ENCODE results near the gene SETD3.

SETD3 gene

GRCh38 chr14:99465288-99465687 is 15.4 kb downstream of the SETD3 start:
- TF ChIP-seq REST (IDR thresholded peaks at IDR 0.05; ENCODE audit: insufficient read depth in 1 of 2, low read depth in 2 of 2, low read length in 2 of 2) (no peak), FOXP2 (optimal IDR thresholded peaks at IDR 0.05; ENCODE audit: borderline replicate concordance, extremely low read depth, extremely low read length, insufficient read depth) (no peak), POLR2AphosphoS5 (IDR thresholded peaks at IDR 0.05; ENCODE audit: low read depth, low read length) (no peak), TAF1 (IDR thresholded peaks at IDR 0.05; ENCODE audit: borderline replicate concordance, insufficient read depth, low read length) (no peak), SIN3A (IDR thresholded peaks at IDR 0.05; ENCODE audit: borderline replicate concordance, insufficient read depth, low read length) (no peak)

DNA sequence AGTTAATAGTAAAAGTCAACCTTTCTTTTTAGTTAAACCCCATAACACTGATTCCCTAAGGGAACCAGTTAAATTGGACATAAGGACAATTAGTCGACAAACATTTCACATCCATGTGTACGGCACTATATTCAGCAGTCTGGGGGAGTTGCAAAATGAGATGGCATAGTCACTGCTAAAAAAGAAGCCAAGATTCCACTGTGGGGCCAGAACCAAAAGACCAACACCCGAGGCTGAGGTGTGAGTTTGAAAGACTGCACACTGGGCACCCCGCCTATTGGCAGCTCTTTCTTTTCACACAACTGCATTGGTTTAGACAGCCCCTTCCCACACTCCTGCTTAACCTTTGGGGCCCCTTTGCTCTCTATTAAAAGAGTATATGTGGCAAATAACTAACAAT is 16.7 kb downstream of the SETD3 start:
- no peak for TF ChIP-seq FOXP2 (optimal IDR thresholded peaks at IDR 0.05; ENCODE audit: borderline replicate concordance, extremely low read depth, extremely low read length, insufficient read depth)
- no peak for TF ChIP-seq POLR2AphosphoS5 (IDR thresholded peaks at IDR 0.05; ENCODE audit: low read depth, low read length)
- TF ChIP-seq SIN3A (IDR thresholded peaks at IDR 0.05; ENCODE audit: borderline replicate concordance, insufficient read depth, low read length), result no peak
- TF ChIP-seq TAF1 (IDR thresholded peaks at IDR 0.05; ENCODE audit: borderline replicate concordance, insufficient read depth, low read length), result no peak
- TF ChIP-seq REST (IDR thresholded peaks at IDR 0.05; ENCODE audit: insufficient read depth in 1 of 2, low read depth in 2 of 2, low read length in 2 of 2), result no peak

GRCh38 chr14:99462210-99462609 is 18.4 kb downstream of the SETD3 start:
- TF ChIP-seq POLR2AphosphoS5 (IDR thresholded peaks at IDR 0.05; ENCODE audit: low read depth, low read length), result no peak
- no peak for TF ChIP-seq SIN3A (IDR thresholded peaks at IDR 0.05; ENCODE audit: borderline replicate concordance, insufficient read depth, low read length)
- TF ChIP-seq TAF1 (IDR thresholded peaks at IDR 0.05; ENCODE audit: borderline replicate concordance, insufficient read depth, low read length), result no peak
- TF ChIP-seq REST (IDR thresholded peaks at IDR 0.05; ENCODE audit: insufficient read depth in 1 of 2, low read depth in 2 of 2, low read length in 2 of 2), result no peak
- TF ChIP-seq FOXP2 (optimal IDR thresholded peaks at IDR 0.05; ENCODE audit: borderline replicate concordance, extremely low read depth, extremely low read length, insufficient read depth), result no peak

- TF ChIP-seq FOXP2 (optimal IDR thresholded peaks at IDR 0.05; ENCODE audit: borderline replicate concordance, extremely low read depth, extremely low read length, insufficient read depth) (no peak), REST (IDR thresholded peaks at IDR 0.05; ENCODE audit: insufficient read depth in 1 of 2, low read depth in 2 of 2, low read length in 2 of 2) (no peak), POLR2AphosphoS5 (IDR thresholded peaks at IDR 0.05; ENCODE audit: low read depth, low read length) (no peak), SIN3A (IDR thresholded peaks at IDR 0.05; ENCODE audit: borderline replicate concordance, insufficient read depth, low read length) (no peak), TAF1 (IDR thresholded peaks at IDR 0.05; ENCODE audit: borderline replicate concordance, insufficient read depth, low read length) (no peak)
These were observed 19.1 kb downstream of the SETD3 start for GRCh38 chr14:99461411-99462085.

Measured in PFSK-1 (cell line).